HG03095 (cell line): ENCODE data around the gene CEP170B.

Source experiments
- ATAC-seq: cut with Tn5 transposase; IDR thresholded peaks from one replicate; pipeline ENCODE4 v1.9.1; 2021; ENCODE audit warnings: moderate library complexity; ENCODE audit not compliant: unreplicated experiment

Gene CEP170B

DNA sequence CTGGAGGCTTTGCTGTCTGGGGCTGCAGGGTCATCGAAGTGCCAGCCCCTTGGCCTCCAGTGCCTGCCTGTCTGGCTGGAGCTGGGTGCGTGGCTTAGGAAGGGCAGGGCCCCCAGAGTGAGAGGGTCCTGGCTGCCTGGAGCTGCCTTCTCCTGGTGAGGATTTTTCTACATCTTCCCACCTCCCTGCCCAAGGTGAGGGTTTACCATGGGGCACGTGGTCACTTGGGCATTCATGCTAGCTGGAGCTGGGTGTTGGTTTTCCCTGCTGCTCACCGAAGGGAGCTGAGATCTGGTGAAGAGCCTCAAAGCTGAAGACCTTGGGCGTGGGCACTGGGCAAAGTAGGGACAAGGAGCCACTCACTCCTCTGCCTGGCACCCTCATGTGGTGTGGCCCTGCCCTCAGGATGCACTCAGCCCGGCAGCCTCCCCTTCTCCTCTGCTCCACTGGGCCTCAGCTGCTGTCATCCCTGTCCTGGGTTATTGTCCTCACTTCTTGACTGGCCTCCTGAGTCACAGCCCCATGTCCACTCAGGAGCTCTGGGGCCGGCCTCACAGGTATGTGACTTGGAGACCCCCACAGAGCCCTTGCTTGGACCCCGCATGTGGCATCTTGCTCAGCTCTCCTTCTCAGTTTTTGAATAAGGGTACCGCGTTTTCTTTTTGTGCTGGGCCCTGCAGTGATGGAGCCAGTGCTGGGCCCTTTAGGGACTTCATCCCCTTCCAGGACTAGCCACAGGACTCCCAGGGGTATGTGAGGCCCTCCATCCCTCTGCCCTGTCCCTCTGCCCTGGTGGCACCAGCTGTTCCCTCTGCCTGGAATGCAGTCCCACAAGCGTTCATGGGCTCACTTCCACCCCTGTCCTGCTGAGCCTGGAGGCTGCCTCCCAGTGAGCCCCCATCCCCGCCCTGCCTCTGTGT is 1.6 kb downstream of the CEP170B start:
- no peak for ATAC-seq

- no peak for ATAC-seq
Observed at GRCh38 chr14:104867371-104868059, 2.4 kb downstream of the CEP170B start.

DNA sequence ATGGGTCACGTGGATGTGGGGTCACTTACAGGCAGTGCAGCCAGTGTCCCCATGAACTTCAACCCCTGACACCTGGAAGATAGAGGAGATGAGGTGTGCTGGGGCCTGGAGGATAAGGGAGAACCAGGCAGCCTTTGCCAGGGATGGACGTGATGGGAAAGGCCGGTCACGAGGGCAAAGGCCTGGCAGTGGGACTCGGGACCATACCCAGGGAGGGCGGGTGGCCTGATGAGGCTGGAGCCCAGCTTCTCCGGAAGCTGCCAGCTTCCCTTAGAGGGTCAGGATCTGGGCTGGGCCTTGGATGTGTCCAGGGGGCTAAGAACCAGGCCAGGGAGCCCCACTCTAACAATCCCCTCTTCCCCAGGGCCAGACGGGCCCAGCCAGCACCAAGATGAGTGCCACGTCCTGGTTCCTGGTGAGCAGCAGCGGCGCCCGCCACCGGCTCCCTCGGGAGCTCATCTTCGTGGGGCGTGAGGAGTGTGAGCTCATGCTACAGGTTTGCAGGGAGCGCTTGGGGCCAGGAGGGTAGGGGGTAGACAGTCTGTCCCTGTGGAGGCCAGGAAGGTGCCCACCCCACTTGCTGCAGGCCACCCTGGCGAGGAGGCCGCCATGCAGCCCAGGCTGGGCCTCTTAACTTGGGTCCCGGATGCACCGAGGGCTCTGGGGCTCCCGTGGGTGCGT is 3.1 kb downstream of the CEP170B start:
- ATAC-seq = no peak

GRCh38 chr14:104868811-104869572 is 3.9 kb downstream of the CEP170B start:
- no peak for ATAC-seq

- no peak for ATAC-seq
Observed at GRCh38 chr14:104869669-104870367, 4.8 kb downstream of the CEP170B start.

DNA sequence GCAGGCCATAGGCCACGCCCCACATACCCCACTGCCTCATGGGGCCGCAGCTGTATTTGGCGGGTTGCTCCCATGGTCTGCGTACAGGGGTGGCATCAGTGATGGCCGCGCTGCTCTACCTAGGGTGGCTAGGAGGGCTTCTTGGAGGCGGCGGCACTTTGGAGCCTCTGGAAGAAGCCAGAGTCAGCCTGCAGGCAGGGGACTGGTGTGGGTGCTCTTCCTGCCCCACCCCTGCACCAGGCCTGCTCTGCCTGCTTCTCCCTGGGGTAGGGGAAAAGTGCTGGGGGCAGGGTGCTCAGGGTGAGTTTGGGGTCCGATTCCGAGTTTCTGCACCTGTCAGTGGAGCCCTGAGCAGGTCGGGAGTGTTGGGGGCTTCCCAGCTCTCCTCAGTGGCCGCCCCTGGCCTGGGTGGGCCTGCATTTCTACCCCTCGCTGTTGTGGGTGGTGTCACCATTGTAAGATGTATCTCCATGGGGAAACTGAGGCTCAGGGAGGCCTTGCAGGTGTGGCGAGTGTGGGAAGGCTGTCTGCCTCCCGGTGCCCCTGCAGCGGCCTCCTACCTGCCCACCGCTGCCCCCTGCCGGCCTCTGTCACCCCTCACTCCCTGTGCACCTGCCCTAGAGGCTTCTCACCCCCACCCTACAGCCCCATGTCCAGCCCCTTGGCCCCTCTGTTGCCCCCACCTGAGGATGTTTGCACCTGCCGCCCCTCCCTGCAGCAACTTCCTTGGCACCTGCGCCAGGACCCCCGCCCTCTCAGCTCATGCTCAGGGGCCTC is 5.5 kb downstream of the CEP170B start:
- no peak for ATAC-seq

DNA sequence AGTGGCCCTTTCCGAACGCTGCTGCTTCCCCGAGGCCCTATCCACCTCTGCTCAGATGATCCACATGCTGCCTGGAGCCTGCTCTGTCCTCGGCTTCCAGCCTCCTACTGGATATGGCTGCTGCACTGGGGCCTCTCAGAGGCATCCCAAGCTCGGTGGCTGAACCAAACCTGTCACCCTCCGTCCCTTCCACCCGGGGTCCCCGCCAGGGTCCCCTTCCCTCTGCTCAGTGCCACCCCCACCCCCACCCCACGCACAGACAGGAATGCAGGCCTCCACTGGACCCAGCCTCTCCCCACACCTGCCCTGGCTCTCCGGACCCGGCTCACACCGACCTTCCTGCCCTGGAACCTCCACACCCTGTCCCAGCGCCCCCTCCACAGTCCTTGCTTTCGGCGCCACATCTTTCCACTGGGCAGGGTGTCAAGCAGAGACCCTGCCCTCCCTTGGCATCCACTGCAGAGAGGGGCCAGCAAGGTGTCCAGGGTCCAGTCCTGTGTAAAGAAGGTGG is 6.1 kb downstream of the CEP170B start:
- no peak for ATAC-seq

GRCh38 chr14:104871656-104872468 is 6.8 kb downstream of the CEP170B start:
- ATAC-seq = no peak

GRCh38 chr14:104872469-104873341 is 7.6 kb downstream of the CEP170B start:
- ATAC-seq = no peak

DNA sequence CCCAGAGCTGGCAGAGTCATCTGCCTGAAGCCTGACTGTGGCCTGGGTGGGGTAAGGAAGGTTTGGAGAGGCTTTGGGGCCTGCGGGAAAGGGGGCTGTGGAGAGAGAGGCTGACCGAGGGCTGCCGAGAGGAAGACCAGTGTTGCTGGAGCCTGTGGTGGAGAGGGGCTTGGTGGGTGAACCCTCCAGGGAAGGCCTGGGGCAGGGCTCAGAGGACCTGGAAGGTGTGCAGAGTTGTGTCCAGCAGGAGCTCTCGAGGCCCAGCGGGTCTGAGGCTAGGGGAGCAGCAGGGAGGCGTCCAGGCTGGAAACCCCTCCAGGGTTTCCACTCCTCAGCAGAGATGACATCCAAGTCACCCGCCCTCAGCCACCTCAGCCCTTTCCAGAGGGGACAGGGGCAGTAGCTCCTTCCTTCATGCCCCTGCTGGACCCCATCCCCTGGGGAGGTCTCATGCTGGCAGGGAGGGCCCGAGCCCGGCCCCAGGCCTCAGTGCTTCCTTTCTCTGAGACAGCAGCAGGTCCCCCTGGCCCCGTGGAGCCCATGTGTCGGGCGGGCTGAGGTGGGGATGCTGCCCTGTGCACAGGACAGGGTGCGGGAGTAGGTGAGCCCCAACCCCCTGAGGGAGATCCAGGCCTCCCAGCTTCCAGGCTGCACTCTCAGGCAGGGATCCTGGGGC is 8.4 kb downstream of the CEP170B start:
- no peak for ATAC-seq

GRCh38 chr14:104874110-104874531 is 9.1 kb downstream of the CEP170B start:
- no peak for ATAC-seq

- no peak for ATAC-seq
Observed at GRCh38 chr14:104874571-104875411, 9.7 kb downstream of the CEP170B start.

- no peak for ATAC-seq
Observed at GRCh38 chr14:104875412-104875751, 10.3 kb downstream of the CEP170B start.

DNA sequence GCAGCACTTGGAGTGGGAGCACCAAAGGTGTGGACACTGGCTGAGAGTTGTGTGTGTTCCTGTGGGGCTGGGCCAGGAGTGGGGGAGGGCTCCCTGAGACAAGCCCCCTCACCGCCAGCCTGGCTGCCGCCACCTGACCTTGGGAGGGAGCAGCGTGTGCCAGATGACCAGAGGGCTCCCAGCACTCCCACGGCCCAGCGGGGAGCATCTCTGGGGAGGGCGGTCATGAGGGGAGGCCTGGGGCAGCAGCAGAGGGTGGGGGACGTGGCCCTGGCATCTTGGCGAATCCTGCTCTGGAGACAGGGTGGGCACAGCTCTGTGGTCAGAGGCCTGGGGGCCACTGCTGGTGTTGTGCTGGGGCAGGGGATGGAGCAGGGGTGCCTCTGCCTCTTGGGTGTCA is 10.7 kb downstream of the CEP170B start:
- no peak for ATAC-seq

DNA sequence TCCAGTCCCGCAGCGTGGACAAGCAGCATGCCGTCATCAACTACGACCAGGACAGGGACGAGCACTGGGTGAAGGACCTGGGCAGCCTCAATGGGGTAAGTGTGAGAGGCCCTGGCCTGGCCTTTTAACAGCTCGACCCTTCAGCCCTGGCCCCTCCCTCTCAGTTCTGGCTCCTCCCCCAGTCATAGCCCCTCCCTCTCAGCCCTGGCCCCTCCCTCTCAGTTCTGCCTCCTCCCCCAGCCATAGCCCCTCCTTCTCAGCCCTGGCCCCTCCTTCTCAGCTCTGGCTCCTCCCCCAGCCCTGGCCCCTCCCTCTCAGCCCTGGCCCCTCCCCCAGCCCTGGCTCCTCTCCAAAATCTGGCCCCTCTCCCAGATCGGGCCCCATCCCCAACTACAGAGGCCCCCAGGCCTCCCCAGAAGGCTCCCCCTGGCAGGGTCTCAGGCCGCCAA is 11.2 kb downstream of the CEP170B start:
- ATAC-seq = no peak
